Measurements from ENCODE around the gene PLEKHA3.

GRCh38 chr2:178529194-178529593 is 48.9 kb downstream of the PLEKHA3 start:
- TF ChIP-seq, protein P1, sequence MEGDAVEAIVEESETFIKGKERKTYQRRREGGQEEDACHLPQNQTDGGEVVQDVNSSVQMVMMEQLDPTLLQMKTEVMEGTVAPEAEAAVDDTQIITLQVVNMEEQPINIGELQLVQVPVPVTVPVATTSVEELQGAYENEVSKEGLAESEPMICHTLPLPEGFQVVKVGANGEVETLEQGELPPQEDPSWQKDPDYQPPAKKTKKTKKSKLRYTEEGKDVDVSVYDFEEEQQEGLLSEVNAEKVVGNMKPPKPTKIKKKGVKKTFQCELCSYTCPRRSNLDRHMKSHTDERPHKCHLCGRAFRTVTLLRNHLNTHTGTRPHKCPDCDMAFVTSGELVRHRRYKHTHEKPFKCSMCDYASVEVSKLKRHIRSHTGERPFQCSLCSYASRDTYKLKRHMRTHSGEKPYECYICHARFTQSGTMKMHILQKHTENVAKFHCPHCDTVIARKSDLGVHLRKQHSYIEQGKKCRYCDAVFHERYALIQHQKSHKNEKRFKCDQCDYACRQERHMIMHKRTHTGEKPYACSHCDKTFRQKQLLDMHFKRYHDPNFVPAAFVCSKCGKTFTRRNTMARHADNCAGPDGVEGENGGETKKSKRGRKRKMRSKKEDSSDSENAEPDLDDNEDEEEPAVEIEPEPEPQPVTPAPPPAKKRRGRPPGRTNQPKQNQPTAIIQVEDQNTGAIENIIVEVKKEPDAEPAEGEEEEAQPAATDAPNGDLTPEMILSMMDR (IDR thresholded peaks at IDR 0.05), result no peak
- no peak for TF ChIP-seq SIN3A (IDR thresholded peaks at IDR 0.05; ENCODE audit: borderline replicate concordance, insufficient read depth, low read depth, low read length)
